H1 (cell line): ENCODE measurements around the gene ZW10. TPM values are rescaled to one million over a fixed set of nuclear protein-coding genes. Genes with fewer than 3 reads are reported as not detected.

Source experiments
- BCL11A ChIP-seq, 2 experiments: IDR thresholded peaks; one replicate each; pipeline ENCODE4 v1.6.1; 2011; ENCODE audit warnings: low read depth in 2 of 2, low read length in 2 of 2, mild to moderate bottlenecking in 2 of 2
- CHD7 ChIP-seq: fragments of 300-600 bp; sonication (generic); IDR thresholded peaks from 2 replicates; pipeline ENCODE4 v1.7.1; 2012; ENCODE audit warnings: low read length, moderate library complexity, mild to moderate bottlenecking, inconsistent platforms; ENCODE audit not compliant: insufficient replicate concordance
- EP300 ChIP-seq, 2 experiments: IDR thresholded peaks; 1 replicate in 1 of 2; 2 replicates in 1 of 2; pipeline ENCODE4 v1.6.1; 2011 to 2012; ENCODE audit warnings: low read depth in 2 of 2, low read length in 2 of 2, mild to moderate bottlenecking in 2 of 2, borderline replicate concordance in 1 of 2, inconsistent platforms in 1 of 2, moderate library complexity in 1 of 2
- RAD21 ChIP-seq, 2 experiments: IDR thresholded peaks in 1 of 2; conservative IDR thresholded peaks in 1 of 2; 2 replicates each; pipeline ENCODE4 v1.6.1; 2011; ENCODE audit warnings: low read depth in 2 of 2, low read length in 2 of 2, improper control_type of control experiment in 1 of 2, inconsistent platforms in 1 of 2, mild to moderate bottlenecking in 1 of 2, moderate library complexity in 1 of 2
- polyA plus RNA-seq, 7 experiments: library from polyadenylated mRNA; depleted of rRNA in 3 of 7; stranded (reverse) in 5 of 7; unstranded in 2 of 7; fragments of >200 nt in 5 of 7; fragments of 200-250 nt in 2 of 7; gene quantifications; 1 replicate in 5 of 7; 2 replicates in 1 of 7; 4 replicates in 1 of 7; pipeline versions ENCODE4 v1.2.1 to v1.2.3, GENCODE V29; 2011 to 2013; ENCODE audit warnings: missing spikeins in 2 of 7, mixed read lengths in 2 of 7
- total RNA-seq: library from RNA; stranded (reverse); fragmentation: NEBNext Ultra II Directional; extraction: Animal tissue kit (Norgen Biotek cat#: 25700); gene quantifications from 2 replicates; pipeline ENCODE4 v1.2.1, GENCODE V29; 2021

The ZW10 gene
- total and polyA plus RNA-seq, 2 of the 8 experiments (the other 6 are each of a cell fraction or from before 2014, with no cell fraction given) = 9.0 to 25.3 TPM

GRCh38 chr11:113736323-113736722 lies 37.2 kb downstream of the ZW10 start (continued):
- TF ChIP-seq CHD7 (no peak), BCL11A (IDR thresholded peaks at IDR 0.05; ENCODE audit: low read depth in 2 of 2, low read length in 2 of 2) (no peak), RAD21 (IDR thresholded peaks at IDR 0.05 in 1 of 2, conservative IDR thresholded peaks at IDR 0.05 in 1 of 2; ENCODE audit: low read depth in 2 of 2, low read length in 2 of 2) (no peak), EP300 (IDR thresholded peaks at IDR 0.05; ENCODE audit: borderline replicate concordance in 1 of 2, low read depth in 2 of 2, low read length in 2 of 2) (no peak)
